ENCODE data around the gene CCDC59.

CCDC59 gene

GRCh38 chr12:82319276-82319675, 38.9 kb downstream of the CCDC59 start:
- no peak for DNase-seq (ENCODE audit: low read depth in 3 of 3)

- DNase-seq (ENCODE audit: low read depth in 3 of 3) = no peak
Measured at GRCh38 chr12:82314406-82314892, 43.7 kb downstream of the CCDC59 start.

Measured in stimulated activated CD4-positive, alpha-beta T cell treated with anti-CD3 and anti-CD28 coated beads, TNF-alpha, amount 100 ng/mL, for 24 hours (primary cell).